BLaER1 treated with 17β-estradiol and CSF1 and Interleukin-3, amounts not matched to agents 10 nM and 100 nM (cell line): ENCODE results near the gene SNRPA1.
A peak's percentile ranks its signal among the peaks of the same experiment; 100 is the strongest.

Source experiments
- H3K27ac ChIP-seq, 11 experiments: shearing (Covaris generic); formaldehyde crosslinking; 2 replicates each; pipeline ENCODE4 v1.8.1; 2022
- H3K27me3 ChIP-seq, 11 experiments: shearing (Covaris generic); formaldehyde crosslinking; 2 replicates each; pipeline ENCODE4 v1.8.1; 2022
- H3K36me3 ChIP-seq, 11 experiments: shearing (Covaris generic); formaldehyde crosslinking; 2 replicates each; pipeline ENCODE4 v1.8.1; 2022
- H3K4me1 ChIP-seq, 10 experiments: shearing (Covaris generic); formaldehyde crosslinking; 2 replicates each; pipeline ENCODE4 v1.8.1; 2022
- H3K4me2 ChIP-seq, 11 experiments: shearing (Covaris generic); formaldehyde crosslinking; 2 replicates each; pipeline ENCODE4 v1.8.1; 2022
- H3K4me3 ChIP-seq, 10 experiments: shearing (Covaris generic); formaldehyde crosslinking; 2 replicates each; pipeline ENCODE4 v1.8.1; 2022
- H3K9ac ChIP-seq, 11 experiments: shearing (Covaris generic); formaldehyde crosslinking; 2 replicates each; pipeline ENCODE4 v1.8.1; 2022
- H3K9me3 ChIP-seq, 11 experiments: shearing (Covaris generic); formaldehyde crosslinking; replicated peaks in 1 of 11; 2 replicates each; pipeline ENCODE4 v1.8.1; 2022
- H4K20me1 ChIP-seq, 11 experiments: shearing (Covaris generic); formaldehyde crosslinking; 2 replicates each; pipeline ENCODE4 v1.8.1; 2022
- Cebpa-rat ChIP-seq, 11 experiments: shearing (Covaris generic); IDR thresholded peaks; 2 replicates each; pipeline ENCODE4 v1.8.1; 2022

The SNRPA1 gene

DNA sequence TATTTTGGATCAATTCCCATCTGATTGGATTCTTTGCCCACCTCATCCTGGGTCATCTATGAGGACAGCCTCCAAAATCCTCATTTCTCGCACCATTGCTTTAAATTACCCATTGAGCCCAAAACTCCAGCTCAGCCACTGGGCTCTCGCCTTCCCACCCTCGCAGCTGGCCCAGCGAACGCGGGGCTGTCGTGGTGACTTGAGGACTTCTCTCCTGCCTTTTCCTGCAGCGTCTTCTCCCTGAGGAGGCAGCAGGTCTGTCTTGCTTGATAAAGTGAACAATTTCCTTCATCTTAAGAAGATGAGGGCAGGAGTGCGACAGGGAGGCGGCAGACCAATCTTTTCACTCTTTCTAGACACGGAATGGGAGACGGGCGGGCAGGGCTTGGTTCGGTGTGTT, 33.0 kb upstream of the SNRPA1 start:
- Histone ChIP-seq H4K20me1 (no peaks in the 10 kb centered on the region), H3K4me1 (peaks cover 2 to 30% (median 21%) of the 10 kb centered on the region in 10 experiments), H3K4me3 (no peak overlapping the region), H3K27ac (no peak overlapping the region), H3K36me3 (no peaks in the 10 kb centered on the region), H3K9me3 (peaks cover 0 to 2% (median 1%) of the 10 kb centered on the region in 11 experiments; a peak in 12 of 22 replicates), H3K27me3 (peaks cover 0 to 12% (median 0%) of the 10 kb centered on the region in 11 experiments; a peak in 3 of 22 replicates), H3K9ac (no peak overlapping the region), H3K4me2 (no peak overlapping the region)
- no peak for TF ChIP-seq Cebpa-rat (IDR thresholded peaks at IDR 0.05)

- H3K4me1 ChIP-seq = peaks cover 4 to 37% (median 29%) of the 10 kb centered on the region in 10 experiments
- H3K27me3 ChIP-seq = peaks cover 0 to 12% (median 0%) of the 10 kb centered on the region in 11 experiments; a peak in 3 of 22 replicates
- no peak overlapping the region for H3K9ac ChIP-seq
- H3K27ac ChIP-seq = no peak overlapping the region
- no peaks in the 10 kb centered on the region for H3K36me3 ChIP-seq
- no peaks in the 10 kb centered on the region; a peak in 1 of 22 replicates for H3K9me3 ChIP-seq
- H3K4me3 ChIP-seq = no peak overlapping the region
- no peak overlapping the region for H3K4me2 ChIP-seq
- no peak for TF ChIP-seq Cebpa-rat (IDR thresholded peaks at IDR 0.05)
- H4K20me1 ChIP-seq = no peaks in the 10 kb centered on the region
Observed at GRCh38 chr15:101327147-101327740, 32.2 kb upstream of the SNRPA1 start.

- no peaks in the 10 kb centered on the region for H3K36me3 ChIP-seq
- H3K27me3 ChIP-seq = peaks cover 0 to 11% (median 0%) of the 10 kb centered on the region in 11 experiments; a peak in 3 of 22 replicates
- no peak overlapping the region for H3K27ac ChIP-seq
- H3K4me2 ChIP-seq = no peak overlapping the region
- no peaks in the 10 kb centered on the region for H3K9me3 ChIP-seq
- H3K4me1 ChIP-seq = peaks cover 4 to 42% (median 33%) of the 10 kb centered on the region in 10 experiments
- no peak overlapping the region for H3K9ac ChIP-seq
- no peaks in the 10 kb centered on the region for H4K20me1 ChIP-seq
- no peak overlapping the region for H3K4me3 ChIP-seq
- TF ChIP-seq Cebpa-rat (IDR thresholded peaks at IDR 0.05) = no peak
Observed at GRCh38 chr15:101326462-101327146, 31.6 kb upstream of the SNRPA1 start.

GRCh38 chr15:101326026-101326315, 30.9 kb upstream of the SNRPA1 start:
- peaks cover 6 to 48% (median 39%) of the 10 kb centered on the region in 10 experiments for H3K4me1 ChIP-seq
- H3K27me3 ChIP-seq = peaks cover 0 to 8% (median 0%) of the 10 kb centered on the region in 11 experiments; a peak in 3 of 22 replicates
- TF ChIP-seq Cebpa-rat (IDR thresholded peaks at IDR 0.05) = no peak
- no peak overlapping the region for H3K4me2 ChIP-seq
- no peak overlapping the region for H3K9ac ChIP-seq
- no peaks in the 10 kb centered on the region for H4K20me1 ChIP-seq
- no peak overlapping the region for H3K4me3 ChIP-seq
- no peaks in the 10 kb centered on the region for H3K9me3 ChIP-seq
- no peaks in the 10 kb centered on the region for H3K36me3 ChIP-seq
- H3K27ac ChIP-seq = no peak overlapping the region

GRCh38 chr15:101325263-101326025, 30.4 kb upstream of the SNRPA1 start:
- H3K9ac ChIP-seq = no peak overlapping the region
- H3K4me3 ChIP-seq = no peak overlapping the region

DNA sequence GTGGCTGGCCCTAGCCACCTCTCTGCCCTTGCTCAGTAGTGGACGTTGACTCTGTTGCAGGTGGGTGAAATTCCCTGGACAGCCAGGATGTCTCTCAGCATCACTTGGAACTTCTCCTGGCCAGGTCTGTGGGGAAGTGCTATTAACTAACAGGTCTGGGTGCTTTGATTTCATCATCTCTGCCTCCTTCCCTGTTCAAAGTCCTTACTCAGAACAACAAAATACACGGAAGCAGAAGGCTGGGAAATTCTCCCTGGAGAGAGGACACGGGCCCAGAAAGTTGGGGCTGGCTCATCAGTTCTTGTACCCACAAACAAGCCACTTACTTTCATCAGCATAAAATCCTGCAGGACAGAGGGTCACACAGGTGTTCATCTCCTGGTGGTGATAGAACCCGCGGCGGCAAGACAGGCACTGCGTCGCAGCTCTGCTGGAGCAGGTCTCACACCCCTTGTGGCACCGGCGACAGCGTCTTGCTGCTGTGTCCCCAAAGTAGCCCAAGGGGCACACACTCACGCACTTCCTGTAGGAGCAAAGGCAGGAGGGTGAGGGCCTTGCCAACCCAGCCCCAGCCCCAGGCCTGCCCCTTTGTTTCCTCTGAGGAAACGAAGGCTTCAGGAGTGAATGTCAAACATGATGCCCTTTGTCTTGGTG, 29.6 kb upstream of the SNRPA1 start:
- Histone ChIP-seq H3K9me3 (no peaks in the 10 kb centered on the region), H4K20me1 (no peaks in the 10 kb centered on the region), H3K4me2 (peak overlapping the region in 10 of 11 experiments; percentile 17 to 85 (median 60); a peak in 19 of 22 replicates), H3K27me3 (peaks cover 0 to under 1% (median 0%) of the 10 kb centered on the region in 11 experiments; a peak in 1 of 22 replicates), H3K4me3 (no peak overlapping the region), H3K9ac (no peak overlapping the region), H3K36me3 (no peaks in the 10 kb centered on the region), H3K27ac (0 out of 22 replicates have a peak overlapping the region, but pooled peaks of 1 of the 11 experiments have one; percentile 5), H3K4me1 (peaks cover 9 to 53% (median 49%) of the 10 kb centered on the region in 10 experiments)
- no peak for TF ChIP-seq Cebpa-rat (IDR thresholded peaks at IDR 0.05)

More at GRCh38 chr15:101325263-101326025, 30.4 kb upstream of the SNRPA1 start:
- Histone ChIP-seq H3K9me3 (no peaks in the 10 kb centered on the region), H4K20me1 (no peaks in the 10 kb centered on the region), H3K27ac (no peak overlapping the region), H3K36me3 (no peaks in the 10 kb centered on the region), H3K4me1 (peaks cover 9 to 52% (median 44%) of the 10 kb centered on the region in 10 experiments), H3K27me3 (peaks cover 0 to 8% (median 0%) of the 10 kb centered on the region in 11 experiments; a peak in 2 of 22 replicates), H3K4me2 (peak overlapping the region in 6 of 11 experiments; percentile 46 to 70 (median 60); a peak in 6 of 22 replicates)
- no peak for TF ChIP-seq Cebpa-rat (IDR thresholded peaks at IDR 0.05)

DNA sequence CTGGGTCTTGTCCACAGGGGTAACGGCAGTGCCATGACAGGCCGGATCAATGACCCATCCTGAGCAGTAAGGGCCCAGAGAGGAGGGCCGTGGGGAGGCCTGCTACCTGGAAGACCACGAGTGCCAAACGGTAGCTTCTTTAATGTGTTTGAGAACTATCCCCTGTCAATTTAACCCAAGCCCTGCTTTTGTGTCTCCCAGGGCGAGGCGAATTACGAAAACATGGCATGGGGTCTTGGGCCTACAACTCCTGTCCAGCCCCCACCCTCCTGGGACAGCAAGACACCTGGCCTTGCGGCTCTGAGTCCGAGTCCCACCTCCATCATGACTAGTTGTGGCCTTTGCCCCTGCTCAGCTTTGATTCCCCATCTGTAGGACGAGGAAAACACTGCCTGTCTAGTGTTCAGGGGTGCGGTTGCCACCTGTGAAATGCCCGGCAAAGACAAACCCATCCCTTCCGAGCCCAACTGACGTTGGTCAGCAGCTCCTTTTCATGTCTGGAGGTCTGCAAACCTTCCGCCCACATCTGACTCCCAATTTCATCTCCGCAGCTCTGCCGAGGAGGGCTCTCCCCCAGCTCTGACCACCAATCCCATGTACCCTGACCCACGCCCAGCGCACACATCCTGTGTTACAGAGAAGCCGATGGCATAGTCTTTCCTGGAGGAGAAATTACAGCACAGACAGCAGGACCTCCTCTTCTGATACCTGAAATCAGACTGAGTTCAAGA, 28.9 kb upstream of the SNRPA1 start:
- no peak for TF ChIP-seq Cebpa-rat (IDR thresholded peaks at IDR 0.05)
- H3K4me1 ChIP-seq = peaks cover 9 to 59% (median 54%) of the 10 kb centered on the region in 10 experiments
- H3K4me3 ChIP-seq = no peak overlapping the region
- peak overlapping the region; percentile 3 to 85 (median 57); a peak in 19 of 22 replicates for H3K4me2 ChIP-seq
- H3K9ac ChIP-seq = no peak overlapping the region
- H3K27ac ChIP-seq = peak overlapping the region in 1 of 11 experiments; percentile 5; a peak in 1 of 22 replicates
- no peaks in the 10 kb centered on the region for H3K9me3 ChIP-seq
- H4K20me1 ChIP-seq = no peaks in the 10 kb centered on the region
- no peaks in the 10 kb centered on the region for H3K36me3 ChIP-seq
- H3K27me3 ChIP-seq = no peaks in the 10 kb centered on the region; a peak in 1 of 22 replicates

- no peak for TF ChIP-seq Cebpa-rat (IDR thresholded peaks at IDR 0.05)
- H4K20me1 ChIP-seq = no peaks in the 10 kb centered on the region
- peak overlapping the region in 1 of 11 experiments; percentile 12; a peak in 1 of 22 replicates for H3K27ac ChIP-seq
- no peaks in the 10 kb centered on the region for H3K36me3 ChIP-seq
- no peaks in the 10 kb centered on the region for H3K9me3 ChIP-seq
- peak overlapping the region; percentile 5 to 85 (median 57); a peak in 20 of 22 replicates for H3K4me2 ChIP-seq
- H3K4me3 ChIP-seq = no peak overlapping the region
- H3K27me3 ChIP-seq = no peaks in the 10 kb centered on the region; a peak in 1 of 22 replicates
- H3K4me1 ChIP-seq = peaks cover 9 to 60% (median 54%) of the 10 kb centered on the region in 10 experiments
- no peak overlapping the region for H3K9ac ChIP-seq
Observed at GRCh38 chr15:101322854-101323477, 27.9 kb upstream of the SNRPA1 start.
